ENCODE data around the gene LSP1.

DNA sequence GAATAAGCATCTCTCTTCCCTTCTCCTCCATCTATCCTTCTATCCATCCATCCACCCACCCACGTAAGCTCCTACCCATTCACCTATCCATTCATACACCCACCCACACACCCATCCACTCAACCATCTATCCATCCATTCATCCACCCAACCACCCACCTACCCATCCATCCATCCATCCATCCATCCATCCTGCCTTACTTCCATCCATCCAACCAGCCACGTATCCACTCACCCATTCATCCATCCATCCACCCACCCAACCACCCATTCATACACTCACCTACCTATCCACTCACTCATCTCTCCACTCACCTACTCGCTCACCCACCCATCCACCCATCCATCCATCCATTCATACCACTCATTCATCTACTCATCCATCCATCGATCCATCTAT, 79.8 kb downstream of the LSP1 start:
- TF ChIP-seq CTCF (IDR thresholded peaks at IDR 0.05) (no peak), POLR2A (IDR thresholded peaks at IDR 0.05) (no peak), POLR2AphosphoS5 (IDR thresholded peaks at IDR 0.05) (no peak)

All from stomach (tissue), 4 donors.